MCF 10A (cell line): Measurements from ENCODE around the gene LDLRAD4. TPM values are rescaled to one million over a fixed set of nuclear protein-coding genes. Genes with fewer than 3 reads are reported as not detected.

ENCODE experiments used
- BruUV-seq: library from RNA; stranded (reverse); fragments of 400-500 nt; replicated peaks from 2 replicates; lab custom pipeline; 2021; lab: Mats Ljungman, UMichigan
- CTCF ChIA-PET: fragments of 300-600 bp; sonication (Branson Sonifier 250); formaldehyde crosslinking; extraction: SDS; loops from one replicate; lab custom pipeline; 2021; ENCODE audit warnings: antibody characterized with exemption, inconsistent platforms; lab: Yijun Ruan, JAX
- POLR2A ChIA-PET: fragments of 300-600, 350-650 bp; sonication (Branson Sonifier 250); formaldehyde crosslinking; extraction: SDS; loops from one replicate; lab custom pipeline; 2020; ENCODE audit warnings: antibody characterized with exemption, inconsistent platforms; lab: Yijun Ruan, JAX
- DNase-seq: peaks from one replicate; pipeline ENCODE4 v3.0.0-alpha.2; 2018; ENCODE audit not compliant: unreplicated experiment
- H3K27ac Mint-ChIP-seq: one replicate; pipeline ENCODE4 v1.8.0; 2022; ENCODE audit warnings: mild to moderate bottlenecking, low read depth, mixed read lengths; ENCODE audit not compliant: unreplicated experiment
- H3K27me3 Mint-ChIP-seq: one replicate; pipeline ENCODE4 v1.8.0; 2022; ENCODE audit warnings: mixed read lengths; ENCODE audit not compliant: insufficient read depth, unreplicated experiment
- H3K36me3 Mint-ChIP-seq: one replicate; pipeline ENCODE4 v1.8.0; 2022; ENCODE audit warnings: mild to moderate bottlenecking, moderate library complexity, mixed read lengths; ENCODE audit not compliant: insufficient read depth, unreplicated experiment
- H3K4me1 Mint-ChIP-seq: one replicate; pipeline ENCODE4 v1.8.0; 2022; ENCODE audit warnings: mixed read lengths; ENCODE audit not compliant: insufficient read depth, unreplicated experiment
- H3K4me3 Mint-ChIP-seq: one replicate; pipeline ENCODE4 v1.8.0; 2022; ENCODE audit warnings: mild to moderate bottlenecking, moderate library complexity, mixed read lengths; ENCODE audit not compliant: unreplicated experiment
- H3K9me3 Mint-ChIP-seq: one replicate; pipeline ENCODE4 v1.8.0; 2022; ENCODE audit warnings: mixed read lengths; ENCODE audit not compliant: unreplicated experiment
- CTCF ChIP-seq: fragments of 200-600 bp; IDR thresholded peaks from one replicate; pipeline ENCODE4 v1.8.0; 2022; ENCODE audit warnings: antibody characterized with exemption, mild to moderate bottlenecking; ENCODE audit not compliant: unreplicated experiment
- intact Hi-C: fragments of 100-400 bp; cut with micrococcal nuclease; formaldehyde crosslinking; loops from 2 replicates; pipeline ENCODE4 v1.14.1; 2022
- total RNA-seq: library from RNA; stranded (reverse); gene quantifications from 2 replicates; pipeline ENCODE4 v1.2.3, GENCODE V29; 2022

Gene LDLRAD4
- total RNA-seq, 1 experiment from 2014 or later: not detected

GRCh38 chr18:13579874-13580273 is 361.3 kb downstream of the LDLRAD4 start:
- no TSS peak for BruUV-seq
- Mint-ChIP-seq H3K27ac (no peak overlapping the region), H3K9me3 (no peaks in the 10 kb centered on the region), H3K36me3 (no peaks in the 10 kb centered on the region), H3K4me3 (no peak overlapping the region), H3K4me1 (no peaks in the 10 kb centered on the region), H3K27me3 (no peaks in the 10 kb centered on the region)
- TF ChIP-seq CTCF: no peak
- ChIA-PET CTCF (interaction anchor here (1.4 kb wide), 1 partner anchor 21 kb away, joined by 4 read pairs; no protein-coding TSS in a partner anchor), POLR2A (no interaction called here)
- no peak for DNase-seq
- intact Hi-C loops: no loop called here

- H3K36me3 Mint-ChIP-seq: no peaks in the 10 kb centered on the region
- H3K27me3 Mint-ChIP-seq: no peaks in the 10 kb centered on the region
- no peak overlapping the region for H3K4me3 Mint-ChIP-seq
- H3K27ac Mint-ChIP-seq: no peak overlapping the region
- H3K4me1 Mint-ChIP-seq: no peaks in the 10 kb centered on the region
- BruUV-seq: no TSS peak
- DNase-seq: no peak
- TF ChIP-seq CTCF: no peak
- POLR2A ChIA-PET: no interaction called here
- no peaks in the 10 kb centered on the region for H3K9me3 Mint-ChIP-seq
- intact Hi-C loops: no loop called here
- CTCF ChIA-PET: interaction anchor here (0.6 to 1.4 kb wide), 3 partner anchors 22 to 366 kb away, joined by 3 to 4 read pairs (median 3); no protein-coding TSS in a partner anchor
These were observed 361.8 kb downstream of the LDLRAD4 start for GRCh38 chr18:13580351-13580750.

- no peaks in the 10 kb centered on the region for H3K27me3 Mint-ChIP-seq
- ChIA-PET POLR2A (interaction anchor here (0.6 to 0.8 kb wide), 3 partner anchors 17 to 30 kb away, joined by 3 to 4 read pairs (median 4); no protein-coding TSS in a partner anchor), CTCF (interaction anchor here (0.8 to 1.4 kb wide), 2 partner anchors 22 to 23 kb away, joined by 3 to 4 read pairs; no protein-coding TSS in a partner anchor)
- H3K27ac Mint-ChIP-seq: no peak overlapping the region
- H3K4me1 Mint-ChIP-seq: no peaks in the 10 kb centered on the region
- DNase-seq: no peak
- no peaks in the 10 kb centered on the region for H3K9me3 Mint-ChIP-seq
- BruUV-seq: no TSS peak
- no peak for TF ChIP-seq CTCF
- intact Hi-C loops: no loop called here
- no peak overlapping the region for H3K4me3 Mint-ChIP-seq
- H3K36me3 Mint-ChIP-seq: no peaks in the 10 kb centered on the region
These were observed 362.4 kb downstream of the LDLRAD4 start for GRCh38 chr18:13580991-13581390.

GRCh38 chr18:13581496-13582177 is 363.1 kb downstream of the LDLRAD4 start:
- CTCF ChIA-PET: interaction anchor here (0.6 to 1.4 kb wide), 2 partner anchors 23 to 498 kb away, joined by 3 to 4 read pairs; no protein-coding TSS in a partner anchor
- H3K9me3 Mint-ChIP-seq: no peaks in the 10 kb centered on the region

More at GRCh38 chr18:13581496-13582177, 363.1 kb downstream of the LDLRAD4 start:
- Mint-ChIP-seq H3K27me3 (no peaks in the 10 kb centered on the region), H3K36me3 (no peaks in the 10 kb centered on the region), H3K4me1 (no peaks in the 10 kb centered on the region), H3K27ac (no peak overlapping the region), H3K4me3 (no peak overlapping the region)
- no peak for DNase-seq
- intact Hi-C loops: no loop called here
- BruUV-seq: no TSS peak
- POLR2A ChIA-PET: interaction anchor here (0.6 to 0.8 kb wide), 3 partner anchors 16 to 30 kb away, joined by 3 to 4 read pairs (median 4); no protein-coding TSS in a partner anchor
- no peak for TF ChIP-seq CTCF
